GM23338 (cell line): ENCODE measurements around the gene CCNY. TPM values are rescaled to one million over a fixed set of nuclear protein-coding genes. Genes with fewer than 3 reads are reported as not detected.

Experiments used
- ATAC-seq: fragments of 200-7000 bp; cut with Tn5 transposase; 3 replicates; pipeline ENCODE4 v1.9.1; 2020
- DNase-seq: peaks from one replicate; pipeline ENCODE4 v3.0.0-alpha.2; 2015; ENCODE audit warnings: low spot score
- H2AFZ ChIP-seq: fragments of 200-600 bp; sonication (generic); 2 replicates; pipeline ENCODE4 v1.8.0; 2016; ENCODE audit warnings: antibody characterized with exemption, mild to moderate bottlenecking, moderate library complexity
- H3F3A ChIP-seq: fragments of 200-600 bp; sonication (generic); replicated peaks from 2 replicates; pipeline ENCODE4 v1.8.0; 2017; ENCODE audit warnings: antibody characterized with exemption, mixed run types, low read depth
- H3K27ac ChIP-seq: fragments of 200-600 bp; sonication (generic); 2 replicates; pipeline ENCODE4 v1.6.1; 2016; ENCODE audit warnings: low read depth
- H3K27me3 ChIP-seq: fragments of 200-600 bp; sonication (generic); 2 replicates; pipeline ENCODE4 v1.8.0; 2016; ENCODE audit warnings: mild to moderate bottlenecking, mixed run types, moderate library complexity; ENCODE audit not compliant: insufficient read depth
- H3K36me3 ChIP-seq: fragments of 200-600 bp; sonication (generic); 2 replicates; pipeline ENCODE4 v1.8.0; 2016; ENCODE audit warnings: mild to moderate bottlenecking; ENCODE audit not compliant: insufficient read depth
- H3K4me1 ChIP-seq: fragments of 200-600 bp; sonication (generic); 2 replicates; pipeline ENCODE4 v1.8.0; 2016; ENCODE audit warnings: mild to moderate bottlenecking, moderate library complexity; ENCODE audit not compliant: insufficient read depth
- H3K4me2 ChIP-seq: fragments of 200-600 bp; sonication (generic); 2 replicates; pipeline ENCODE4 v1.7.1; 2017; ENCODE audit warnings: mixed run types
- H3K4me3 ChIP-seq: fragments of 200-600 bp; sonication (generic); 2 replicates; pipeline ENCODE4 v1.6.1; 2016; ENCODE audit warnings: mixed run types
- H3K79me2 ChIP-seq: fragments of 200-600 bp; sonication (generic); replicated peaks from 2 replicates; pipeline ENCODE4 v1.8.0; 2017; ENCODE audit warnings: mild to moderate bottlenecking; ENCODE audit not compliant: insufficient read depth
- H3K9me2 ChIP-seq: fragments of 200-600 bp; sonication (generic); 2 replicates; pipeline ENCODE4 v1.8.0; 2017; ENCODE audit not compliant: insufficient read depth
- H4K20me1 ChIP-seq: fragments of 200-600 bp; sonication (generic); replicated peaks from 2 replicates; pipeline ENCODE4 v1.8.0; 2017; ENCODE audit warnings: mild to moderate bottlenecking; ENCODE audit not compliant: insufficient read depth
- H3K27ac Mint-ChIP-seq: 2 replicates; pipeline ENCODE4 v1.8.0; 2020; ENCODE audit warnings: inconsistent platforms, mild to moderate bottlenecking, moderate library complexity, mixed read lengths
- H3K27me3 Mint-ChIP-seq: 3 replicates; pipeline ENCODE4 v1.8.0; 2022; ENCODE audit warnings: low read depth, mild to moderate bottlenecking, moderate library complexity, mixed read lengths, inconsistent platforms; ENCODE audit not compliant: insufficient read depth, poor library complexity
- H3K36me3 Mint-ChIP-seq: 3 replicates; pipeline ENCODE4 v1.8.0; 2021; ENCODE audit warnings: low read depth, mild to moderate bottlenecking, inconsistent platforms, moderate library complexity, mixed read lengths
- H3K4me1 Mint-ChIP-seq: 3 replicates; pipeline ENCODE4 v1.8.0; 2020; ENCODE audit warnings: mild to moderate bottlenecking, inconsistent platforms, mixed read lengths
- H3K4me3 Mint-ChIP-seq: 3 replicates; pipeline ENCODE4 v1.8.0; 2021; ENCODE audit warnings: moderate library complexity, mild to moderate bottlenecking, inconsistent platforms, mixed read lengths
- H3K9me3 Mint-ChIP-seq: 3 replicates; pipeline ENCODE4 v1.8.0; 2020; ENCODE audit warnings: moderate library complexity, mild to moderate bottlenecking, inconsistent platforms, mixed read lengths
- CREB1 ChIP-seq: fragments of 250-450 bp; sonication (Bioruptor Pico); IDR thresholded peaks from 2 replicates; pipeline ENCODE4 v1.5.0; 2020; ENCODE audit warnings: low read depth, mild to moderate bottlenecking, moderate library complexity
- EZH2 ChIP-seq: fragments of 200-600 bp; sonication (generic); IDR thresholded peaks from one replicate; pipeline ENCODE4 v1.8.0; 2017; ENCODE audit warnings: antibody characterized with exemption, mild to moderate bottlenecking, low read depth; ENCODE audit not compliant: unreplicated experiment
- EZH2phosphoT487 ChIP-seq: fragments of 200-600 bp; sonication (generic); IDR thresholded peaks from one replicate; pipeline ENCODE4 v1.8.1; 2018; ENCODE audit warnings: antibody characterized with exemption; ENCODE audit not compliant: unreplicated experiment
- JUNB ChIP-seq: IDR thresholded peaks from one replicate; pipeline ENCODE4 v1.6.1; 2016; ENCODE audit warnings: antibody characterized with exemption; ENCODE audit not compliant: unreplicated experiment
- NANOG ChIP-seq: IDR thresholded peaks from 2 replicates; pipeline ENCODE4 v1.6.1; 2016; ENCODE audit warnings: antibody characterized with exemption, borderline replicate concordance
- polyA plus RNA-seq: library from polyadenylated mRNA; unstranded; fragments of >200 nt; fragmentation: Nextera tagmentation; extraction: Ambion mirVana; gene quantifications from 2 replicates; pipeline ENCODE4 v1.2.1, GENCODE V29; 2016
- total RNA-seq: library from RNA; depleted of rRNA; stranded (reverse); fragments of >200 nt; shearing (Covaris generic); gene quantifications from 2 replicates; pipeline ENCODE4 v1.2.3, GENCODE V29; 2014
- TF ChIP-seq, protein P1 (sequence below): IDR thresholded peaks from one replicate; pipeline ENCODE4 v1.6.1; 2018; ENCODE audit warnings: antibody characterized with exemption; ENCODE audit not compliant: unreplicated experiment
- TF ChIP-seq, protein P2 (sequence below): fragments of 250-450 bp; sonication (Bioruptor Pico); IDR thresholded peaks from 2 replicates; pipeline ENCODE4 v1.5.0; 2020; ENCODE audit warnings: mild to moderate bottlenecking, moderate library complexity

The CCNY gene
- total and polyA plus RNA-seq, 2 experiments from 2014 or later = 14.2 to 29.0 TPM

DNA sequence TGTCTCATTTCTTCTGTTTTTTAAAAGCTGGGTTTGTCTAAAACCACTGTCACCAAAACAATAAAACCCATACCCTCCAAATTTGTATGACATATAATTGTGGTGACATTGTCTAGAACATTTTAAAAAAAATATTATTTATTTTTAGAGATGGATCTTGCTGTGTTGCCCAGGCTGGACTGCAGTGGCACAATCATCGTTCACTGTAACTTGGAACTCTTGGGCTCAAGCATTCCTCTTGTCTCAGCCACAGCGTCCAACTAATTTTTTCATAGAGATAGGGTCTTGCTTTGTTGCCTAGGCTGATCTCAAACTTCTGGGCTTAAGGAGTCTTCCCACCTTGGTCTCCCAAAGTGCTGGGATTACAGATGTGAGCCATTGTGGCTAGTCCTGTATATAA lies 116.5 kb downstream of the CCNY start:
- Histone ChIP-seq H3K9me2 (no peaks in the 10 kb centered on the region), H3K79me2 (peaks cover 88% of the 10 kb centered on the region), H3K27me3 (no peaks in the 10 kb centered on the region), H3K4me3 (no peak overlapping the region), H3F3A (no peaks in the 10 kb centered on the region), H3K36me3 (no peaks in the 10 kb centered on the region), H3K27ac (no peak overlapping the region), H4K20me1 (0 out of 2 replicates have a peak, but pooled peaks cover 4% of the 10 kb centered on the region), H2AFZ (no peak overlapping the region), H3K4me1 (peaks cover 13% of the 10 kb centered on the region), H3K4me2 (no peak overlapping the region)
- ATAC-seq (no peak), DNase-seq (no peak)
- peaks cover 65% of the 10 kb centered on the region for H3K4me1 Mint-ChIP-seq
- H3K4me3 Mint-ChIP-seq = no peak overlapping the region
- TF ChIP-seq, protein P1, sequence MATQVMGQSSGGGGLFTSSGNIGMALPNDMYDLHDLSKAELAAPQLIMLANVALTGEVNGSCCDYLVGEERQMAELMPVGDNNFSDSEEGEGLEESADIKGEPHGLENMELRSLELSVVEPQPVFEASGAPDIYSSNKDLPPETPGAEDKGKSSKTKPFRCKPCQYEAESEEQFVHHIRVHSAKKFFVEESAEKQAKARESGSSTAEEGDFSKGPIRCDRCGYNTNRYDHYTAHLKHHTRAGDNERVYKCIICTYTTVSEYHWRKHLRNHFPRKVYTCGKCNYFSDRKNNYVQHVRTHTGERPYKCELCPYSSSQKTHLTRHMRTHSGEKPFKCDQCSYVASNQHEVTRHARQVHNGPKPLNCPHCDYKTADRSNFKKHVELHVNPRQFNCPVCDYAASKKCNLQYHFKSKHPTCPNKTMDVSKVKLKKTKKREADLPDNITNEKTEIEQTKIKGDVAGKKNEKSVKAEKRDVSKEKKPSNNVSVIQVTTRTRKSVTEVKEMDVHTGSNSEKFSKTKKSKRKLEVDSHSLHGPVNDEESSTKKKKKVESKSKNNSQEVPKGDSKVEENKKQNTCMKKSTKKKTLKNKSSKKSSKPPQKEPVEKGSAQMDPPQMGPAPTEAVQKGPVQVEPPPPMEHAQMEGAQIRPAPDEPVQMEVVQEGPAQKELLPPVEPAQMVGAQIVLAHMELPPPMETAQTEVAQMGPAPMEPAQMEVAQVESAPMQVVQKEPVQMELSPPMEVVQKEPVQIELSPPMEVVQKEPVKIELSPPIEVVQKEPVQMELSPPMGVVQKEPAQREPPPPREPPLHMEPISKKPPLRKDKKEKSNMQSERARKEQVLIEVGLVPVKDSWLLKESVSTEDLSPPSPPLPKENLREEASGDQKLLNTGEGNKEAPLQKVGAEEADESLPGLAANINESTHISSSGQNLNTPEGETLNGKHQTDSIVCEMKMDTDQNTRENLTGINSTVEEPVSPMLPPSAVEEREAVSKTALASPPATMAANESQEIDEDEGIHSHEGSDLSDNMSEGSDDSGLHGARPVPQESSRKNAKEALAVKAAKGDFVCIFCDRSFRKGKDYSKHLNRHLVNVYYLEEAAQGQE = no peak
- TF ChIP-seq EZH2phosphoT487 = no peak
- TF ChIP-seq, protein P2, sequence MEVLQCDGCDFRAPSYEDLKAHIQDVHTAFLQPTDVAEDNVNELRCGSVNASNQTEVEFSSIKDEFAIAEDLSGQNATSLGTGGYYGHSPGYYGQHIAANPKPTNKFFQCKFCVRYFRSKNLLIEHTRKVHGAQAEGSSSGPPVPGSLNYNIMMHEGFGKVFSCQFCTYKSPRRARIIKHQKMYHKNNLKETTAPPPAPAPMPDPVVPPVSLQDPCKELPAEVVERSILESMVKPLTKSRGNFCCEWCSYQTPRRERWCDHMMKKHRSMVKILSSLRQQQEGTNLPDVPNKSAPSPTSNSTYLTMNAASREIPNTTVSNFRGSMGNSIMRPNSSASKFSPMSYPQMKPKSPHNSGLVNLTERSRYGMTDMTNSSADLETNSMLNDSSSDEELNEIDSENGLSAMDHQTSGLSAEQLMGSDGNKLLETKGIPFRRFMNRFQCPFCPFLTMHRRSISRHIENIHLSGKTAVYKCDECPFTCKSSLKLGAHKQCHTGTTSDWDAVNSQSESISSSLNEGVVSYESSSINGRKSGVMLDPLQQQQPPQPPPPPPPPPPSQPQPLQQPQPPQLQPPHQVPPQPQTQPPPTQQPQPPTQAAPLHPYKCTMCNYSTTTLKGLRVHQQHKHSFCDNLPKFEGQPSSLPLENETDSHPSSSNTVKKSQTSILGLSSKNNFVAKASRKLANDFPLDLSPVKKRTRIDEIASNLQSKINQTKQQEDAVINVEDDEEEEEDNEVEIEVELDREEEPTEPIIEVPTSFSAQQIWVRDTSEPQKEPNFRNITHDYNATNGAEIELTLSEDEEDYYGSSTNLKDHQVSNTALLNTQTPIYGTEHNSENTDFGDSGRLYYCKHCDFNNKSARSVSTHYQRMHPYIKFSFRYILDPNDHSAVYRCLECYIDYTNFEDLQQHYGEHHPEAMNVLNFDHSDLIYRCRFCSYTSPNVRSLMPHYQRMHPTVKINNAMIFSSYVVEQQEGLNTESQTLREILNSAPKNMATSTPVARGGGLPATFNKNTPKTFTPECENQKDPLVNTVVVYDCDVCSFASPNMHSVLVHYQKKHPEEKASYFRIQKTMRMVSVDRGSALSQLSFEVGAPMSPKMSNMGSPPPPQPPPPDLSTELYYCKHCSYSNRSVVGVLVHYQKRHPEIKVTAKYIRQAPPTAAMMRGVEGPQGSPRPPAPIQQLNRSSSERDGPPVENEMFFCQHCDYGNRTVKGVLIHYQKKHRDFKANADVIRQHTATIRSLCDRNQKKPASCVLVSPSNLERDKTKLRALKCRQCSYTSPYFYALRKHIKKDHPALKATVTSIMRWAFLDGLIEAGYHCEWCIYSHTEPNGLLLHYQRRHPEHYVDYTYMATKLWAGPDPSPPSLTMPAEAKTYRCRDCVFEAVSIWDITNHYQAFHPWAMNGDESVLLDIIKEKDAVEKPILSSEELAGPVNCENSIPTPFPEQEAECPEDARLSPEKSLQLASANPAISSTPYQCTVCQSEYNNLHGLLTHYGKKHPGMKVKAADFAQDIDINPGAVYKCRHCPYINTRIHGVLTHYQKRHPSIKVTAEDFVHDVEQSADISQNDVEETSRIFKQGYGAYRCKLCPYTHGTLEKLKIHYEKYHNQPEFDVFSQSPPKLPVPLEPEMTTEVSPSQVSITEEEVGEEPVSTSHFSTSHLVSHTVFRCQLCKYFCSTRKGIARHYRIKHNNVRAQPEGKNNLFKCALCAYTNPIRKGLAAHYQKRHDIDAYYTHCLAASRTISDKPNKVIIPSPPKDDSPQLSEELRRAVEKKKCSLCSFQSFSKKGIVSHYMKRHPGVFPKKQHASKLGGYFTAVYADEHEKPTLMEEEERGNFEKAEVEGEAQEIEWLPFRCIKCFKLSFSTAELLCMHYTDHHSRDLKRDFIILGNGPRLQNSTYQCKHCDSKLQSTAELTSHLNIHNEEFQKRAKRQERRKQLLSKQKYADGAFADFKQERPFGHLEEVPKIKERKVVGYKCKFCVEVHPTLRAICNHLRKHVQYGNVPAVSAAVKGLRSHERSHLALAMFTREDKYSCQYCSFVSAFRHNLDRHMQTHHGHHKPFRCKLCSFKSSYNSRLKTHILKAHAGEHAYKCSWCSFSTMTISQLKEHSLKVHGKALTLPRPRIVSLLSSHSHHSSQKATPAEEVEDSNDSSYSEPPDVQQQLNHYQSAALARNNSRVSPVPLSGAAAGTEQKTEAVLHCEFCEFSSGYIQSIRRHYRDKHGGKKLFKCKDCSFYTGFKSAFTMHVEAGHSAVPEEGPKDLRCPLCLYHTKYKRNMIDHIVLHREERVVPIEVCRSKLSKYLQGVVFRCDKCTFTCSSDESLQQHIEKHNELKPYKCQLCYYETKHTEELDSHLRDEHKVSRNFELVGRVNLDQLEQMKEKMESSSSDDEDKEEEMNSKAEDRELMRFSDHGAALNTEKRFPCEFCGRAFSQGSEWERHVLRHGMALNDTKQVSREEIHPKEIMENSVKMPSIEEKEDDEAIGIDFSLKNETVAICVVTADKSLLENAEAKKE (CRISPR knock-in tag) = no peak
- TF ChIP-seq NANOG = no peak
- no peak for TF ChIP-seq EZH2
- TF ChIP-seq CREB1 (CRISPR knock-in tag) = no peak
- TF ChIP-seq JUNB = no peak
- H3K27ac Mint-ChIP-seq = no peak overlapping the region
- no peaks in the 10 kb centered on the region for H3K36me3 Mint-ChIP-seq
- H3K27me3 Mint-ChIP-seq = peaks cover 4% of the 10 kb centered on the region
- no peaks in the 10 kb centered on the region for H3K9me3 Mint-ChIP-seq
